Right lobe of liver (tissue), 4 donors: ENCODE data around the gene TMEM87B.

Experiments
- CTCF ChIP-seq, 4 donors: fragments of 200-600 bp in 3 of 4; fragments of 450-650 bp in 1 of 4; IDR thresholded peaks; one replicate each; pipeline versions ENCODE4 v1.5.1 to v1.8.0; 2016 to 2022; ENCODE audit warnings: antibody characterized with exemption in 4 of 4, mild to moderate bottlenecking in 2 of 4
- POLR2A ChIP-seq: fragments of 450-650 bp; IDR thresholded peaks from one replicate; pipeline ENCODE4 v1.6.1; 2017; ENCODE audit warnings: antibody characterized with exemption, mild to moderate bottlenecking
- donor health status: DM: no; HTN: no; CAD: no.
- donor health status: DM: no; HTN: no; CAD: no.
- donor health status: DM: no; HTN: yes; CAD: no.

DNA sequence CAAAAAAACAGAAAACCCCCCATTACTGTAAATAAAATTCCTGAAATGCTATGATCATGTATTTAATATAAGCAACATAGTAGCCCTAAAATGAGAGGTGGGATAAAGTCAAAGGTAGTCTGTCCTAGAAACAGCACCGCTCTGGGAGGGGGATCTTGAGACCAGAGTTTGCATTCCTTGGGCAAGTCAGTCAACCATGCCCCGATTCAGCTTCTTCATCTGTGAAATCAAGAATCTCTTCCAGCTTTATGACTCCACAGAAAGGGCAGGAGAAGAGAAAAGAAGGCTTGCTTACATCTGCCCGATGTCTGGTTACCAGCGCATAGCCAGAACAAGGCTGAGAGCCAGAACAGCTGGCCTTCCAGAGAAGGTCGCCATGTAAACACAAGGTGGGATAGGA lies 81.0 kb downstream of the TMEM87B start:
- TF ChIP-seq CTCF (IDR thresholded peaks at IDR 0.05) (no peak), POLR2A (no peak)
